SK-N-SH (cell line): ENCODE measurements around the gene MAD2L2. TPM values are rescaled to one million over a fixed set of nuclear protein-coding genes. Genes with fewer than 3 reads are reported as not detected.

Experiments
- CTCF ChIA-PET: fragments of 300-600, 350-600 bp; formaldehyde crosslinking; extraction: SDS; loops from one replicate; lab custom pipeline; 2021; lab: Yijun Ruan, JAX
- POLR2A ChIA-PET: fragments of 350-600 bp; sonication (Branson Sonifier 250); formaldehyde crosslinking; extraction: SDS; loops from one replicate; lab custom pipeline; 2020; ENCODE audit warnings: antibody characterized with exemption, inconsistent platforms; lab: Yijun Ruan, JAX
- DNase-seq: peaks from one replicate; pipeline ENCODE4 v3.0.0; 2012
- H2AFZ ChIP-seq: fragments of 200-600 bp; sonication (generic); 2 replicates; pipeline ENCODE4 v1.8.1; 2016; ENCODE audit warnings: antibody characterized with exemption, mild to moderate bottlenecking, low read depth
- H3F3A ChIP-seq: fragments of 200-600 bp; sonication (generic); replicated peaks from 2 replicates; pipeline ENCODE3; 2016; ENCODE audit warnings: antibody characterized with exemption, mild to moderate bottlenecking; ENCODE audit not compliant: insufficient read depth
- H3K27ac ChIP-seq, 2 experiments: fragments of 200-500 bp in 1 of 2; fragments of 200-600 bp in 1 of 2; sonication (Bioruptor generic) in 1 of 2; sonication (generic), shearing (Covaris generic) in 1 of 2; 2 replicates each; pipeline versions ENCODE4 v1.5.1 to v1.6.1; 2014 to 2016; ENCODE audit warnings: low read depth in 2 of 2, inconsistent platforms in 1 of 2, low read length in 1 of 2, mild to moderate bottlenecking in 1 of 2, mixed read lengths in 1 of 2
- H3K27me3 ChIP-seq: fragments of 200-600 bp; sonication (generic), shearing (Covaris generic); 2 replicates; pipeline ENCODE4 v1.6.1; 2016; ENCODE audit warnings: mixed run types; ENCODE audit not compliant: insufficient read depth
- H3K36me3 ChIP-seq, 2 experiments: fragments of 200-500 bp in 1 of 2; fragments of 200-600 bp in 1 of 2; sonication (Bioruptor generic) in 1 of 2; sonication (generic) in 1 of 2; replicated peaks in 1 of 2; 2 replicates each; pipeline versions ENCODE3 to v1.5.1; 2014 to 2016; ENCODE audit warnings: low read length in 1 of 2, mild to moderate bottlenecking in 1 of 2; ENCODE audit not compliant: insufficient read depth in 2 of 2, control insufficient read depth in 1 of 2
- H3K4me1 ChIP-seq, 2 experiments: fragments of 200-500 bp in 1 of 2; fragments of 200-600 bp in 1 of 2; sonication (Bioruptor generic) in 1 of 2; sonication (generic), shearing (Covaris generic) in 1 of 2; 2 replicates each; pipeline versions ENCODE4 v1.5.1 to v1.6.1; 2014 to 2016; ENCODE audit warnings: low read depth in 1 of 2, low read length in 1 of 2, mixed run types in 1 of 2; ENCODE audit not compliant: insufficient read depth in 2 of 2, control insufficient read depth in 1 of 2
- H3K4me2 ChIP-seq: fragments of 200-600 bp; sonication (generic), shearing (Covaris generic); 2 replicates; pipeline ENCODE4 v1.6.1; 2017; ENCODE audit warnings: mixed run types
- H3K4me3 ChIP-seq, 2 experiments: fragments of 200-500 bp in 1 of 2; fragments of 200-600 bp in 1 of 2; sonication (Bioruptor generic) in 1 of 2; sonication (generic), shearing (Covaris generic) in 1 of 2; 2 replicates each; pipeline versions ENCODE4 v1.5.1 to v1.8.1; 2014 to 2016; ENCODE audit warnings: low read depth in 2 of 2, inconsistent platforms in 1 of 2, low read length in 1 of 2, mild to moderate bottlenecking in 1 of 2, mixed read lengths in 1 of 2, moderate library complexity in 1 of 2
- H3K79me2 ChIP-seq: fragments of 200-600 bp; sonication (generic); 2 replicates; pipeline ENCODE4 v1.8.1; 2017; ENCODE audit warnings: mild to moderate bottlenecking; ENCODE audit not compliant: insufficient read depth
- H3K9ac ChIP-seq: fragments of 200-600 bp; sonication (generic); 2 replicates; pipeline ENCODE4 v1.6.1; 2017; ENCODE audit warnings: mixed run types
- H3K9me2 ChIP-seq: fragments of 200-600 bp; sonication (generic); 2 replicates; pipeline ENCODE4 v1.6.1; 2017; ENCODE audit warnings: mixed run types
- H3K9me3 ChIP-seq: fragments of 200-600 bp; sonication (generic); 2 replicates; pipeline ENCODE4 v1.6.1; 2017; ENCODE audit warnings: mixed run types, mild to moderate bottlenecking, moderate library complexity
- H4K20me1 ChIP-seq: fragments of 200-600 bp; sonication (generic); 2 replicates; pipeline ENCODE4 v1.6.1; 2017; ENCODE audit warnings: mild to moderate bottlenecking, mixed run types; ENCODE audit not compliant: insufficient read depth
- CHD2 ChIP-seq: fragments of 150-350 bp; IDR thresholded peaks from 2 replicates; pipeline ENCODE4 v1.6.1; 2018; ENCODE audit warnings: low read length; ENCODE audit not compliant: partially characterized antibody
- EZH2phosphoT487 ChIP-seq: fragments of 200-600 bp; sonication (generic); IDR thresholded peaks from 2 replicates; pipeline ENCODE4 v1.6.1; 2017; ENCODE audit warnings: low read depth, mixed run types, mild to moderate bottlenecking, antibody characterized with exemption, moderate library complexity, borderline replicate concordance
- FOSL2 ChIP-seq: IDR thresholded peaks from 2 replicates; pipeline ENCODE4 v1.4.0; 2012; ENCODE audit warnings: low read depth, mild to moderate bottlenecking, moderate library complexity, borderline replicate concordance
- GATA2 ChIP-seq: sonication (generic); formaldehyde crosslinking; IDR thresholded peaks from 2 replicates; pipeline ENCODE4 v1.5.0; 2020; ENCODE audit warnings: mild to moderate bottlenecking, missing genetic modification reagents
- MAX ChIP-seq: IDR thresholded peaks from 2 replicates; pipeline ENCODE4 v1.4.0; 2012; ENCODE audit warnings: low read depth
- NFIC ChIP-seq: IDR thresholded peaks from 2 replicates; pipeline ENCODE4 v1.4.0; 2012; ENCODE audit warnings: borderline replicate concordance
- RAD21 ChIP-seq: IDR thresholded peaks from 2 replicates; pipeline ENCODE4 v1.6.1; 2012; ENCODE audit warnings: mild to moderate bottlenecking, low read length
- TAF1 ChIP-seq: IDR thresholded peaks from 2 replicates; pipeline ENCODE4 v1.6.1; 2012; ENCODE audit warnings: low read depth, mild to moderate bottlenecking, low read length, moderate library complexity, borderline replicate concordance
- TCF12 ChIP-seq: IDR thresholded peaks from 2 replicates; pipeline ENCODE4 v1.4.0; 2012
- ZBTB33 ChIP-seq: IDR thresholded peaks from 2 replicates; pipeline ENCODE4 v1.4.0; 2012; ENCODE audit warnings: low read depth, borderline replicate concordance
- WGBS: methylation state at CpG from one replicate; pipeline ENCODE4 v1.1.6; 2017; ENCODE audit warnings: low lambda C conversion rate; 5-methylcytosine and 5-hydroxymethylcytosine counted together
- polyA plus RNA-seq, 3 experiments: library from polyadenylated mRNA; depleted of rRNA; stranded (reverse); fragments of >200 nt; gene quantifications; 2 replicates each; pipeline ENCODE4 v1.2.3, GENCODE V29; 2012
- TF ChIP-seq, protein P1 (sequence below): fragments of 200-600 bp; sonication (generic); IDR thresholded peaks from 2 replicates; pipeline ENCODE4 v1.6.1; 2017; ENCODE audit warnings: antibody characterized with exemption, mild to moderate bottlenecking, moderate library complexity

Gene MAD2L2
- polyA plus RNA-seq, 1 of the 3 experiments (the other 2 are of a cell fraction): 94.0 TPM

GRCh38 chr1:11640944-11641343 is 40.0 kb downstream of the MAD2L2 start:
- Histone ChIP-seq H3K27me3 (peaks cover 8% of the 10 kb centered on the region; the same call in 1 of the 2 replicates), H3K79me2 (no peaks in the 10 kb centered on the region), H3K4me1 (peaks cover 0 to 6% of the 10 kb centered on the region in 2 experiments; a peak in 1 of 4 replicates), H3F3A (no peaks in the 10 kb centered on the region), H3K36me3 (no peaks in the 10 kb centered on the region), H3K9me2 (no peaks in the 10 kb centered on the region), H3K4me3 (no peak overlapping the region), H2AFZ (no peak overlapping the region), H4K20me1 (no peaks in the 10 kb centered on the region), H3K4me2 (no peak overlapping the region), H3K9ac (no peak overlapping the region), H3K27ac (no peak overlapping the region), H3K9me3 (no peaks in the 10 kb centered on the region)
- no peak for TF ChIP-seq RAD21
- TF ChIP-seq, protein P1, sequence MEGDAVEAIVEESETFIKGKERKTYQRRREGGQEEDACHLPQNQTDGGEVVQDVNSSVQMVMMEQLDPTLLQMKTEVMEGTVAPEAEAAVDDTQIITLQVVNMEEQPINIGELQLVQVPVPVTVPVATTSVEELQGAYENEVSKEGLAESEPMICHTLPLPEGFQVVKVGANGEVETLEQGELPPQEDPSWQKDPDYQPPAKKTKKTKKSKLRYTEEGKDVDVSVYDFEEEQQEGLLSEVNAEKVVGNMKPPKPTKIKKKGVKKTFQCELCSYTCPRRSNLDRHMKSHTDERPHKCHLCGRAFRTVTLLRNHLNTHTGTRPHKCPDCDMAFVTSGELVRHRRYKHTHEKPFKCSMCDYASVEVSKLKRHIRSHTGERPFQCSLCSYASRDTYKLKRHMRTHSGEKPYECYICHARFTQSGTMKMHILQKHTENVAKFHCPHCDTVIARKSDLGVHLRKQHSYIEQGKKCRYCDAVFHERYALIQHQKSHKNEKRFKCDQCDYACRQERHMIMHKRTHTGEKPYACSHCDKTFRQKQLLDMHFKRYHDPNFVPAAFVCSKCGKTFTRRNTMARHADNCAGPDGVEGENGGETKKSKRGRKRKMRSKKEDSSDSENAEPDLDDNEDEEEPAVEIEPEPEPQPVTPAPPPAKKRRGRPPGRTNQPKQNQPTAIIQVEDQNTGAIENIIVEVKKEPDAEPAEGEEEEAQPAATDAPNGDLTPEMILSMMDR: no peak
- TF ChIP-seq ZBTB33: no peak
- no peak for TF ChIP-seq TCF12
- no peak for TF ChIP-seq TAF1
- no peak for TF ChIP-seq GATA2 (CRISPR knock-in tag)
- no peak for TF ChIP-seq CHD2
- no peak for TF ChIP-seq NFIC
- WGBS: 67% methylated on average over 3 of the region's 6 CpGs
- ChIA-PET POLR2A (interaction anchor here (1.3 kb wide), 1 partner anchor 162 kb away, joined by 5 read pairs; the partner anchor contains the start of gene DISP3), CTCF (interaction anchor here (0.8 to 7.0 kb wide), 25 partner anchors 8 to 603 kb away, joined by 3 to 153 read pairs (median 12); partner anchors contain the start of genes DISP3 and MTOR)
- DNase-seq: no peak

- Histone ChIP-seq H4K20me1 (no peaks in the 10 kb centered on the region), H3K4me2 (no peak overlapping the region), H3F3A (no peaks in the 10 kb centered on the region), H3K79me2 (no peaks in the 10 kb centered on the region), H3K9me3 (no peaks in the 10 kb centered on the region), H3K4me1 (peaks cover 0 to 6% of the 10 kb centered on the region in 2 experiments; a peak in 1 of 4 replicates), H3K9me2 (no peaks in the 10 kb centered on the region), H3K9ac (no peak overlapping the region), H3K27me3 (peaks cover 8% of the 10 kb centered on the region; the same call in 1 of the 2 replicates), H2AFZ (no peak overlapping the region), H3K36me3 (no peaks in the 10 kb centered on the region), H3K4me3 (no peak overlapping the region), H3K27ac (no peak overlapping the region)
- TF ChIP-seq EZH2phosphoT487 (no peak), FOSL2 (no peak), GATA2 (CRISPR knock-in tag) (no peak), MAX (no peak), RAD21 (no peak), TCF12 (no peak), TAF1 (no peak), NFIC (no peak)
- WGBS: 40% methylated on average over 7 of the region's 7 CpGs
- ChIA-PET POLR2A (interaction anchor here (0.5 kb wide), 1 partner anchor 132 kb away, joined by 5 read pairs; no protein-coding TSS in a partner anchor), CTCF (interaction anchor here (1.1 to 7.0 kb wide), 5 partner anchors 10 to 398 kb away, joined by 3 to 153 read pairs (median 20); partner anchors contain the start of gene DISP3)
- no peak for DNase-seq
These were observed 40.8 kb downstream of the MAD2L2 start for GRCh38 chr1:11640101-11640500.
